ENCODE measurements around the gene RACGAP1. TPM values are rescaled to one million over a fixed set of nuclear protein-coding genes. Genes with fewer than 3 reads are reported as not detected.

The RACGAP1 gene
- total RNA-seq, 1 donor from 2014 or later, result 112 TPM

DNA sequence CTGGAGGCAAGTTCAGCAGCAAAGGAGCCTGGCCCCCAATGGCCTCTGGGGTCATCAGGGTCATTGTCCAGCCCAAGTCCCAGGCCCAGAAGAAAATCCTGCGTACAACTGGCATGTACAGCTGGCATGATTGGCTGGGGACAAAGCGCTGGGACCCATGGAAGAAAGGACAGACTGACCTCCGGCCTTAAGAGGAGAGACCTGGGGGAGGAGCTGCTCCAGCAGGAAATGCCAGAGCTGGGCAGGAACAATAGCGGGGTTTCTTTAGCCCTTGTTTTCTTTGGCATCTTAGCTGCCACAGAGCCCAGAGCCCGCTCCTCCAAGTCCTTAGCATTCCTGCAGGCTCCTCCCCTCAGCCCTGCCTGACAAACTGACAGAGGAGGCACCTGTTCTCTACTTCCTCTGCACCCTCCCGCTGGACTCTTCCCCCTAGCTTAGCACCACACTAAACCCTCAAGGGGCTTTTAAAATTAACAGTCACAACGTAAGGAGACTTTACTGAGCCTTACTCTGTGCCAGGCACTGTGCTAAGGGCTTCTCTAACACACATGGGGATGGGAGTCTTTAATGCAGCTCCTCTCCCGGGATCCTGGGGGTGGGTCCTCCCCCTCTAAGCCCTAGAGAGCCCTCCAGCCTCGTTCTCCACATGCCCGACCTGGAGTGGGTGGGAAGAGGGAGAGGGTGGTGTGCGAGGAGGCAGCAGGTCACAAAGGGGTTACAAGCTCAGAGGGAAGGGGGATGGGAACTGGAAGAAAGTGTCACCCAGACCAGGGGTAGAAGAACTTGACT, 65.4 kb downstream of the RACGAP1 start:
- intact Hi-C loops (cut with micrococcal nuclease), result no loop called here

DNA sequence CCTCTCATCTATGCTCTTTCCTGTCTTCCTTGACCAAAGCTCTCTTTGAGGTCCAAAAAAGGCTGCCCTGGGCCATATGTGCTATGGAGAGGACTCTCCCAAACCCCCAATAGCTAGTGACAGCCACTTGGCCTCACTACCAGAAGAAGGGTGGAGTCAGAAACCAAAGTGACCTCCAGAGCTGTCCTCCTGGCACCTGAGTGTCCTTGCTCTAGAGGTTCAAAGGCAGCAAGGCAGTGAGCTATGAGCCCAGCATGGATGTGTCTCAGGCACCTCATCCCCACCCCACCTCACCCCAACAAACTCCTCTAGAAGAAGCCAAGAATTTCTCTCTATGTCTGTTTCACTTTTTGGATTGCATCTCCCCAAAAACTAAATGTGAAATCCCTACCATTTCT, 67.7 kb downstream of the RACGAP1 start:
- intact Hi-C loops (cut with micrococcal nuclease), result no loop called here

DNA sequence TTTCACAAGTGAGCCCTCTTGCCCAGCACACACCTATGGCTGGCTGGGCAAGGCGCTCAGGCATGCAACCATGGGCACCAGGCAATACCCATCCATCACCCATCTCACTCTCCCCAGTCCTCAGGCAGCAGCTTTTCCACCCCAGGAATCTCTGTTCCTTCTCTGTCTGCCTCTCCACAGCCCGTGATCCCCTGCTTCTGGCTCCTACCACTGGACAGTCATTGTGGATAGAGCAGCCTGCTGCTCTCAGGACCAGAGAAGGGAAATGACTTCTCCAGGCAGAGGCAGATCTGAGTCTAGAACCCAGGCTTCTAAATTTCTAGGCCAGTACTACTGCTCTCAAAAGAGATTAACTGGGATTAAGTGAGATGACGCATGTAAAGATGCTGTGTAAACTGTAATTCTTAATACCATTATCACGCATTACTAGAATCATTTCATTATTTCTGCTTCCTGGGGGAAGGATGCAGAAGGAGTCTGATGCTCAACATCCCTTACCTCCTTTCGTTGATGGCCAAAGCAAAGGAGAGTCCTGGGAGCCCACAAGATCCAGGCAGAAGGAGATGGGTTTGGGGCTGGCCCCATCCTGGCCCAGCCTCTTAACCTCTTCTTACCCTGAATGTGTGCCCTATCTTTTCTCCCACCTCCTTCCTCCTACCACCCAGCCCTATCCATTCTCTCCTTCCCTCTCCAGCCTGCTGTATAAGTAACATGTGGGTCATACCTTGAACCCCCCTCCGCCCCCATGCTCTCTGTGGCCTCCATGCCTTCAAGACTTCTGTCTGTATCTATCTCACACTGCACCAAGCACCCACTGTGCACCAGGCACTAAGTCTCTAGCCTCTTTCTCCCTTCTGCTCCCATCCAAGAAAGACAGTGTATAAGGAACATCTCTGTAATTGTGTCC, 68.4 kb downstream of the RACGAP1 start:
- intact Hi-C loops (cut with micrococcal nuclease), result no loop called here

DNA sequence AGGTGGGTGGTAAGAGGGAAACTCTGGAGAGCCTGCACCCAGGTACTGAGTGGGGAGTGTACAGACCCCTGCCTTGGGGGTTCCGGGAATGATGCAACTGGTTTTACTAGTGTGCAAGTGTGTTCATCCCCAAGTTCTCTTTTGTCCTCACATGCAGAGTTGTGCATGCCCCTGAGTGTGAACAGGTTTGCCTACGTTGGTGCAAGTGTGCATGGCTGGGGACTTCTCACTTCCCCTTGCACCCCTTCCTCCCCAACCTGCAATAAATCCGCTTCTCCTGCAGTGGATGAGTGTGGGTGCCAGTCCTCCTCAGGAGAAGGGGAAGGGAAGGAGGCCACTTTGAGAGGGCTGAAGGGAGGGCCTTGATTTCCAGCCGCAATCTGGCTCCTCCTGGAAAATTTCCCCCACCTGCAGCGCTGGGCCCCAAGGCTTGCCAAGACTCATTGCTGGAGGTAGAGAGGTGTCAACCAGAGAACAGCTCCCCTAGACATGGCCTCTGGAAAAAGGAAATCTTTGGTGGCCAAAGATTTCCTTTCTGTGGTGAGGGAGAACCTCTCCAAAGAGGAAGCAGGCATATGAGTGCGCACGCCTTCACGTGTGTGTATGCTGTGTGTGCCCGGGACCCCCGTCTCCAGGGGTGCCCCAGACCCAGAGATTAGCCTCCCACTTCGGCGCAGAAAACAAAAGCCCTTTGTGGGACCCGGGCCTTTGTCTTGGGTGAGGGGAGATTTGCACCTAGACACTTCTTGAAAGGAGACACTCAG, 69.2 kb downstream of the RACGAP1 start:
- intact Hi-C loops (cut with micrococcal nuclease), result no loop called here

DNA sequence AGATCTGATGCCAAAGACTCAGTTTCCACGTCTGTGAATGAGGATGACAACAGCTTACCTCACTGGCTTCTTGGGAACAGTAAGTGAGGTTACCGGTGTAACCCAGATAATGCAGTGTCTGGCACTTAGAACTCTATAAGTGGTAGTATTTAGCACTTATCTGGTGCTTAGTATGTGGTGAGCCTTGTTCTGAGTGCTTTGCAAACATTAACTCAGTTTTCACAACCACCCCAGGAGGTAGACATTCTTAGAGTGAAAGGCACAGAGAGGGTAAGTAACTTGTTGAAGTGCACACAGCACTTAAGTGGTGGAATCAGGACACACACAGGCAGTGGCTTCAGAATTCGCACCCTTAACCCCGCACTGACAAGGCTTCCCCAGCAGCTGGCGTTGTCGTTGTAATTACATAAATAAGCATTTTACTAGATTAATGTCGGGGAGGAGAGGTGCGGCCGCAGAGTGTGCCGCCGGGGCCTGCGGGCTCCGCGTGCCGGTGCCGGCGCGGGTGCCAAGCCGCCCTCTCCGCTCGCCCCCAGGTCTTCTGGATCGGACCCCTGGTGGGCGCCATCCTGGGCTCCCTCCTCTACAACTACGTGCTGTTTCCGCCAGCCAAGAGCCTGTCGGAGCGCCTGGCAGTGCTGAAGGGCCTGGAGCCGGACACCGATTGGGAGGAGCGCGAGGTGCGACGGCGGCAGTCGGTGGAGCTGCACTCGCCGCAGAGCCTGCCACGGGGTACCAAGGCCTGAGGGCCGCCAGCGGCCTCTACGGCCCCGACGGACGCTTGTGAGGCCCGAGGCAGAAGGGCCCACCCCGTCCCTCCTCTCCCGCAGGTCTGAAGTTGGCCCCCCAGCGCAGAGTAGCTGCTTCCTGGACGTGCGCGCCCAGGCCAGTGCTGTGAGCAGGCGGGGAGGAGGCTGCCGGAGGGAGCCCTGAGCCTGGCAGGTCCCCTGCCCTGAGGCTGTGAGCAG, 70.1 kb downstream of the RACGAP1 start:
- intact Hi-C loops (cut with micrococcal nuclease), result no loop called here

DNA sequence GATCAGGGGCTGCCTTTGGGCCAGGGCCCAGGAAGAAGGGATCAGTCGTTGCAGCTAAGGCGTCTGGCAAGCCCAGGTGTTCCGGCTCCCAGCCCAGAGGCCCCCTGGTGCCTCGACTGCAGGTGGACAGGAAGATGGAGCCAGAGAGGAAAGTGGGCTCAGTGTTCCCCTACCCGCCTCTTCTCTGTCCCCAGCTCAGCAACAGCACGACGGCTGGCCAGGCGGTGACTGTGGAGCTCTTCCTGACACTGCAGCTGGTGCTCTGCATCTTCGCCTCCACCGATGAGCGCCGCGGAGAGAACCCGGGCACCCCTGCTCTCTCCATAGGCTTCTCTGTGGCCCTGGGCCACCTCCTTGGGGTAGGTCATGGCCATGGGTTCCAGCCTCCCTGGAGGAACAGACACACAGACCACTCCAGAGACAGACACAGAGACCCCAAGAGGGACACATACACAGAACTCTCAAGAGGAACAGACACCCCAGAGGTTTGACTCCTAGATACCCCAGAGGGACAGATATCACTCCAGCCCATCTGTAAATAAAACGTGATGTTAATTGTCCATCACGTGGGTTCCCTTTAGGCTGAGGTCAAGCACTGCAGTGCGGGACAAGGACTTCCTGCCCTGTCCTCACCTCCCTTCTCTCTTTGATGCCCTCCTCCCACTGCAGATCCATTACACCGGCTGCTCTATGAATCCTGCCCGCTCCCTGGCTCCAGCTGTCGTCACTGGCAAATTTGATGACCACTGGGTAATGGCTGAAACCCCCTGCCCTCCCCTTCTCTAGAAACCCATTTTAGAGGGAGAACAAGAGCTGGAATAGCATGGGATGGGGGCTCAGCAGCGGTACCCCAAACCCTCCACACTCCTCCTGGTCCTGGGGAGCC, 71.1 kb downstream of the RACGAP1 start:
- intact Hi-C loops (cut with micrococcal nuclease), result no loop called here

DNA sequence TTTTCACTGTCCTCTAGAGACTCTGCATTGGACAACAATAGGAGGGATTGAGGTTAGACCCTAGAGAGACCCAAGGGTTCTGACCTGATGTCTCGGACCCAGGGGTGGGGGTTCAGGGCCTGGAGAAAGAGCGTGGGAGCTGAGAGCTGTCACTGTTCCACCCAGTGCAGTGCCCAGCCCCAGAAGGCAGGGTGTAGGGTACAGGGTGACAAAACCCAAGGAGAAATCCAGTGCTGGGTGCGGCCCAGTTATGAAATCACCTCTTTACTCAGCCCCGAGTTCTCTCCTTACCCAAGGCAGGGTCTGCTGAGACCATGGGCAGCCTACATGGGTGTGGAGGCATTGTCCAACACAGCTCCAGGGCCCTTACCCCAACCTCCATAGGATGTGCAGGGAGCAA, 72.1 kb downstream of the RACGAP1 start:
- intact Hi-C loops (cut with micrococcal nuclease), result no loop called here

DNA sequence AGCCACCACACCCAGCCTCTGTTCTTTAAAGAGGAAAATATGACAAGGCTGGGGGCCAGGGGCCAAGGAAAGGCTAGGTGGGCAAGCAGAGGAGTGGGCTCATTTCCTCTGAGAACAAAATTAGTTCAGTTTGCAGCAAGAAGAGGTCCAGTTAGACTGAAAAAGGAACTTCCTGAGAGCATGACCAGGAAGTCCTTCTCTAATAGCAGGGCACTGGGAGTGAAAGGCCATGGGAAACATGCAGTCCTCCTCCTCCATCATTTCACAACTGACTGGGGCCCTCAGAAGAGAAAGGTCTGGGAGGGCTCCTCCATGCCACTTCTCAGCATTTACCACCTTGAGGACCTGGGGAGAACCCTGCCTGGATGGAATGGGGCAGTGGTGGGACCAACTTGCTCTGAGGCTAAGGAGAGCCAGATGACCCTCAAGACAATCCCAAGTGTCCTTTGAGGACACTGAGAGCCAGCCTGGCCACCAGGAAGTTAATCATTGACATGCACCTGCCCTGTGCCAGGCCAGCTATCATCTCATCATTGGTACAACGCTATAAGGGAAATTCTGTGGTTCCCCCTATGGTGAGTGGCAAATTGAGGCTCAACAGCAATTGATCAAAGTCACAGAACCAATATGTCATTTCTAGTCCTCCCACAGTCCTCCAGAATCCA, 72.8 kb downstream of the RACGAP1 start:
- intact Hi-C loops (cut with micrococcal nuclease), result no loop called here

DNA sequence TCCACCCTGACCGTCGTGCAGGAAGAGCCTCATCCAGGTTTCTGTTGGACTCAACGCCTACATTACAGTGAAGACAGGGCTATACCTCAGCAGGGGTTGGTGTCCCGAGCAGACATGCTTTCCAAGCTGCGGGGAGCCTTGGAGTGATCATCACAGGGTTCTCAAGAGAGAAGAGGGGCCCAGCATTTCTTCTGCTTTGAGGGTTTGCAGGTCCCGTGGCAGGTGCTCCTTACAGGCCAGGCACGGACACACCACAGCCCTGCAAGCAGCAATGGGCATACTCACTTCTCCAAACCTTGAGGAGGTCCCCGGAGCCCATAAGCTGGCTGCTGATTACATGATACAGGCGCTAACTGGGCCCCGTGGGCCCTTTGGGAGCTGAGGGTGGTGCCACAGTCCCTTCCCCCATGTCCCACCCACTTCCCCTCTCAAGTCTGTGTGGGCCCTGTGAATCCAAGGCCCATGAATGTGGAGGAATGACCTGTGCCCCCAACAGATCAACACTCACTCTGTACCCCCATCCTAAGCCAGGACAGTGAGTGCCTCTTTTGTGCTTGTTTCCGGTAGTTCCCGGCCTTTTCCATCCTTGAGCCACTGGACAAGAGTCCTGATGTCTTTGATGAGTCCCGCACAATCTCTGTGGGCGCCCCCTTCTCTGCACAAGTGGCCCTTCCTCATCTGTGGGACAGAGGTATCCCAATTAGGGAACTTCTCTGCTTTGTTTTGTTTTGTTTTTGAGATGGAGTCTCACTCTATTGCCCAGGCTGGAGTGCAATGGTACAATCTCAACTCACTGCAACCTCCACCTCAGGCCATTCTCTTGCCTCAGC, 73.7 kb downstream of the RACGAP1 start:
- intact Hi-C loops (cut with micrococcal nuclease), result no loop called here

DNA sequence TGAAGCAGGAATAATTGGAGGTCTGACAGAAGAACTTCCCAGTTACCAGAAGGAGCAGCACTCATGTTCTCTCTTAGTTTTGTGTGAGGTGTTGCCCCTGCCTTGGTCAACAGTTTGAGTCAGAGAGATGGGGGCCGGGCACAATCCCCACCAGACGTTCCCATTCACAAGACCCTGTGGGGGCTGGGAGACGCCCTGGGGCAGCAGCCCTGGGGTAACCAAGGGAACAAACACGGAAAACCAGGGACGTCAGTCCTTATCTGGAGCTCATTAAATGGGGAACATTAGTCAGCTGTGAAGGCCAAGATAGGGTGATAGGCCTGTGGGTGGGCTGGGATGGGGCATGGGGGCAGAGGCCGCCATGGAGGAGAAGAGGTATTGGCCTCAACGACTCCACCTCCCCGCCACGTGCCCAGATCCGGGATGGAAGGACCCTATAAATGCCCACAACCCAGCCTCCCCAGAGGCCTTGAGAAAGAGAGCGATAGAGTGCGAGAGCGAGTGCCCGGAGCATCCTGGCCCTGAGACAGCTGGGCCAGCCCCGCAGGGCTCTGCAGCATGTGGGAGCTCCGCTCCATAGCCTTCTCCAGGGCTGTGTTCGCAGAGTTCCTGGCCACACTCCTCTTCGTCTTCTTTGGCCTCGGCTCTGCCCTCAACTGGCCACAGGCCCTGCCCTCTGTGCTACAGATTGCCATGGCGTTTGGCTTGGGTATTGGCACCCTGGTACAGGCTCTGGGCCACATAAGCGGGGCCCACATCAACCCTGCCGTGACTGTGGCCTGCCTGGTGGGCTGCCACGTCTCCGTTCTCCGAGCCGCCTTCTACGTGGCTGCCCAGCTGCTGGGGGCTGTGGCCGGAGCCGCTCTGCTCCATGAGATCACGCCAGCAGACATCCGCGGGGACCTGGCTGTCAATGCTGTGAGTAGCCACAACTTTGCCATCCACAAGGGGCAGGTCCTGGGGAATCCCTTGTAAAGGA, 74.7 kb downstream of the RACGAP1 start, which contains the start of gene AQP2:
TSS of gene AQP2 (plus strand) at position 465 of the 979 bp plus-strand sequence. CDS start at position 559, 94 bp downstream.
- intact Hi-C loops (cut with micrococcal nuclease), result no loop called here

DNA sequence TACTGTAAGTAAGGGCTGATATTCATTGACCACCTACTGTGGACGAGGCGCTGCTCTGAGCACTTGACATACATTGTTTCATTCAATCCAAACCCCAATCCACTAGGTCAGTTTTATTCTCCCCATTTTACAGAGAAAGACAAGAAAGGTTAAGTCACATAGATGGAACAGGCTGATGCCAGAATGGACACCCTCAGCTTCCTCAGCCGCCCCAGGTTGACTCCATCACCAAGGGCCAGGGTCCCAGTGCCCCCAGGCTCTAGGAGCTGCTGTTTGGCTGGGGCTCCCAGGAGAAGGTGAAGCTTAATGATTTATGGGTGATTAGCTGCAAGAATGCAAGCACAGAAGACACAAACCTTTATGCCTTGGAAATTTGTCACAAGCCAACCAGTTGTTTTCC, 75.4 kb downstream of the RACGAP1 start:
- intact Hi-C loops (cut with micrococcal nuclease), result no loop called here

DNA sequence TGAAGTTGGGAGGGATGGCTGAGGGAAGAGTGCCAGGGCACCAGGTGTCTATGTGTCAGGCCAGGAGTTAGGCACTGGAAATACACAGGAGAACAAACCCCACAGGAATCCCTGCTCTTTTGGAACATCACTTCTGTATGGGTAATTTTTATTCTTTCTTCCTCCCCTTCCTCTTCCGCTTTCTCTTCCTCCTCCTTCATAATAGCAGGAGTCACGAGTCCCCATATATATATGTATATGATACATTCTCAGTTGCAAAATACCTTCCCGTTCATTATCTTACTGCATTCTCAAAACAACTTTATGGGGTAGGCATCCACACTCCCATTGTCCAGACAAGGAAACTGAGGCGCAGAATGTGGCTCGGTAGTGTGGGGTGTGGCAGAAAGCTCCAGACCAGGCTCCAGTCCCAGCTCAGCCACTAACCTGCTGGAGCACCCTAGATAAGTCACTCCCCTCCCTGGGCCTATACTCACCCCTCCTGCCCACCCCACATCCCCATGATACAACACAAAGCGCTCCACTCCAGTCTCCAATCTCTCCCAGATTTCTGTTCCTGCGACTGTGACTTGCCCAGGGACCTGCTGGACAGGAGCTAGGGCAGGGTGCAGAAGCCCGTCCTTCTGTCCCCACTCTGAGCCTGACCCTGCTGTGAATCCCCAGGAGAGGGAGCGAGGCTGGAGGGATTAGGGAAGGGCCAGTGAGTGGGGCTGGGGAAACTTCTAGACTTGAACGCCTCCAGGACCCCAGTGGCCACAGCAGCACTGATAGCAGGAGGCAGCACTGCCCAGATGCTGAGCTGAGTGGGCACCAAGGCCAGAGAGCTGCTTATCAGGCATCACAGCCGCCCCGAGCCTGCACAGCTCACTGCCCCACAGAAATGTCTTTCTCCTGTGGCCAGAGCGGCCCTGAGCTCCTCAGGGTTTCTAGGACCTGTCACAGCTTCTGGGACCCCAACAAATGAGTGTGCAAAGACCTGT, 76.1 kb downstream of the RACGAP1 start:
- intact Hi-C loops (cut with micrococcal nuclease), result no loop called here

DNA sequence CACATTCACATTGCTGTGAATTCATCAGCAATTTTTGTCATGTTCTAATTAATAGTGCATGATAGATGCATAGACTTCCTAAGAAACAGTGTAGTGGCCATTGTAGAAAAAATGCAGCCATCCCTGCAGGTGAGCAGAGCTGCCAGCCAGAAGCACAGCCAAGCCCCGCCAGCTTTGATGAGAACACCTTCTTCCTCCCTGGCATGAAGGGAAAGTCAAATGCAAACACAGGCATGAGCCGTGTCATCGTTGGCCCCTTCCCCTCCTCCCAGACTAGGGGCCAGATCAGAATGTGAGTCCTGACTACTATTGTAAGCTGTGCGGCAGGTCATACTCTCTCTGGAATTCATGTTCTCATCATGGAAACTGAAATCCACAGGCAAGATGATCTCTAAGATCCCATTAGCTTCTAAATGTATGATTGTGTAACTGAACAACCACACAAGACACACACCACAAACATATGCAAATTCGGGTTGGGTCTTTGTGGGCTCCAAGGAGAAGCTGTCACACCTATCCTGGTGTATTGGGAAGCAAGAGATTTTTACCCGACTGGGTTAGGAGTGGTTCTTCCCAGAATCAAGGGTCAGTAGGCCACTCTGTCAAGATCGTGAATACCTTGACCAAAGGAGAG, 77.6 kb downstream of the RACGAP1 start:
- intact Hi-C loops (cut with micrococcal nuclease), result no loop called here

DNA sequence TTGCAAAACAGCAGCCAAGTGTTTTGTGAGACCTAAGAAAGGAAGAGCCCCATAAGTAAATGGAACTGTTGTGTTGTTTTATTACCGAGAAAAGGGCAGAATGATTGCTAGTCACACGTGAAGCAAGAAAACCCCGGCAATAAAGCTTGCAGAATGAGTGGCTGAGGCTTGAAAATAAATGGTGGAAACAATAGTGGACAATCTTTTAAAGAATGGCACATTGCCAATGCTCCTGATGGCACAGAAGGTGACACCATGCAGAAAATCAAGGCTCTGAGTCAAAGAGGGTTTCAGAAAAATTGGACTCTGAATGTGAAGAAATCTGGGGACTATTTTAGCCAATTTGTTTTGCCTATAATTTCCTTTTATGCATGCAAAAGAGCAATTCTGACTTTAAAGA, 78.8 kb downstream of the RACGAP1 start:
- intact Hi-C loops (cut with micrococcal nuclease), result no loop called here

DNA sequence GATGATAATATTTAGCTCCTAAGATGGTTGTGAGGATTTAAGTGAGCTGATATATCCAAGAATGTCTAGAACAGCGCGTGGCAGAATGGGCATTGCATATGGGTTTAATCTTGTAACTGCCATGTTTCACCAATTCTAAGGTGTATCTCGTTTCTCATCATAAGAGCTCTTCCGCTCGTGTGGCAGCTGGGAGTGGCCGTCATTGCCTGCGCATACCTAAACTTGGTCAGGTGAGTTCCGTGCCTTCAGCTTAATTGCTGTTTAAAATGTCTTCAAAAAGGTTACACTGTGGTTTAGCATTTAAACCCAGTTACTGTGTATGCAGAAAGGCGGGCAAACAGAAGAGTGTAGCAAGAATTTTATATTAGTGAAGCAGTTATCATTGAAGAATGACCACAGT, 79.2 kb downstream of the RACGAP1 start:
- intact Hi-C loops (cut with micrococcal nuclease), result no loop called here

Measured in T-helper 1 cell treated with Interleukin-12 subunit alpha and Interleukin-12 subunit beta and Interleukin-4 antibody, amounts not matched to agents 30 ng/mL and 1 ng/mL, for 36 hours (primary cell).